HS-5 (cell line): Measurements from ENCODE around the gene EXPH5.

ENCODE experiments used
- DNase-seq: peaks from one replicate; pipeline ENCODE4 v3.0.0-alpha.2; 2012; ENCODE audit warnings: low read depth

The EXPH5 gene

DNA sequence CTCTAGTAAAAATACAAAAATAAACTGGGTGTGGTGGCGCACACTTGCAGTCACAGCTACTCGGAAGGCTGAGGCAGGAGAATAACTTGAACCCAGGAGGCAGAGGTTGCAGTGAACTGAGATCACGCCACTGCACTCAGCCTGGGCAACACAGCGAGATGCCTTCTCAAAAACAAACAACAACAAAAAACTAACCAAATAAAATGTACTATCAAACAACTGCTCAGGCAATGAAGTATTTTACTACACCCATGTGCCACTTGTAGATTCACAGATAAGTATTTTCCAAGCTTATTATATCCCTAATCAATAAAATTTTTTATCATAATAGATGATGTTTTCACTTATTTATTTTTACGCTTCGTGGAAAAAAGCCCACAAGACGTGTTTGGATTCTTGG, 127.2 kb downstream of the EXPH5 start:
- no peak for DNase-seq
